OCI-LY3 (cell line): Measurements from ENCODE around the gene ZACN.

ENCODE experiments used
- EZH2phosphoT487 ChIP-seq: fragments of 200-600 bp; shearing (Covaris generic); IDR thresholded peaks from 2 replicates; pipeline ENCODE4 v1.6.1; 2018; ENCODE audit warnings: antibody characterized with exemption, mixed run types, low read depth
- TF ChIP-seq, protein P1 (sequence below): fragments of 200-600, 300-600 bp; sonication (generic); IDR thresholded peaks from 2 replicates; pipeline ENCODE4 v1.5.1; 2014; ENCODE audit warnings: antibody characterized with exemption, low read length, low read depth

DNA sequence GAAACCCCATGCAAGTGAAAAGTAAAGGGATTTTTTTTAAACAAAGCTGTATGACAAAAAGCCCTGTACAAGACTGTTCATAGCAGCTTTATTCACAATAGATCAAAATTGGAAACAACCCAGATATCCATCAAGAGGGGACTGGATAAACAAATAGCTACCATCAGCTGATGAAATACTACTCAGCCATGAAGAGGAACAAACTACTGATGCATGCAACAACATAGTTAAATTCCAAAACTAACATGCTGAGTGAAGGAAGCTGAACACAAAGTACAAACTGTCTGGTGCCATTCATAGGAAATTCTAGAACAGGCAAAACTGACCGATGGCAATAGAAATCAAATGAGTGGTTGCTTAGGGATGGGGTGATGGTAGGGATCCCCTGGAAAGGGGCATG is 46.9 kb downstream of the ZACN start:
- TF ChIP-seq, protein P1, sequence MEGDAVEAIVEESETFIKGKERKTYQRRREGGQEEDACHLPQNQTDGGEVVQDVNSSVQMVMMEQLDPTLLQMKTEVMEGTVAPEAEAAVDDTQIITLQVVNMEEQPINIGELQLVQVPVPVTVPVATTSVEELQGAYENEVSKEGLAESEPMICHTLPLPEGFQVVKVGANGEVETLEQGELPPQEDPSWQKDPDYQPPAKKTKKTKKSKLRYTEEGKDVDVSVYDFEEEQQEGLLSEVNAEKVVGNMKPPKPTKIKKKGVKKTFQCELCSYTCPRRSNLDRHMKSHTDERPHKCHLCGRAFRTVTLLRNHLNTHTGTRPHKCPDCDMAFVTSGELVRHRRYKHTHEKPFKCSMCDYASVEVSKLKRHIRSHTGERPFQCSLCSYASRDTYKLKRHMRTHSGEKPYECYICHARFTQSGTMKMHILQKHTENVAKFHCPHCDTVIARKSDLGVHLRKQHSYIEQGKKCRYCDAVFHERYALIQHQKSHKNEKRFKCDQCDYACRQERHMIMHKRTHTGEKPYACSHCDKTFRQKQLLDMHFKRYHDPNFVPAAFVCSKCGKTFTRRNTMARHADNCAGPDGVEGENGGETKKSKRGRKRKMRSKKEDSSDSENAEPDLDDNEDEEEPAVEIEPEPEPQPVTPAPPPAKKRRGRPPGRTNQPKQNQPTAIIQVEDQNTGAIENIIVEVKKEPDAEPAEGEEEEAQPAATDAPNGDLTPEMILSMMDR: no peak
- no peak for TF ChIP-seq EZH2phosphoT487
